ENCODE results near the gene UXT.
"Not testable (repeated sequence)": the region's sequence is repeated elsewhere in the genome, so short reads cannot be mapped to it uniquely, and the experiment has no call there.

Gene UXT, protein sequence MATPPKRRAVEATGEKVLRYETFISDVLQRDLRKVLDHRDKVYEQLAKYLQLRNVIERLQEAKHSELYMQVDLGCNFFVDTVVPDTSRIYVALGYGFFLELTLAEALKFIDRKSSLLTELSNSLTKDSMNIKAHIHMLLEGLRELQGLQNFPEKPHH

GRCh38 chrX:47658684-47659420, at the start of gene UXT:
Gene UXT, minus strand, starts transcription at chrX:47659180. Its CDS starts 253 bp downstream, at chrX:47658927.
- peak; percentile 91 for DNase-seq

GRCh38 chrX:47707031-47707780, 48.2 kb upstream of the UXT start:
- no peak for DNase-seq

GRCh38 chrX:47706575-47706974, 47.6 kb upstream of the UXT start:
- DNase-seq = peak; percentile 18

DNA sequence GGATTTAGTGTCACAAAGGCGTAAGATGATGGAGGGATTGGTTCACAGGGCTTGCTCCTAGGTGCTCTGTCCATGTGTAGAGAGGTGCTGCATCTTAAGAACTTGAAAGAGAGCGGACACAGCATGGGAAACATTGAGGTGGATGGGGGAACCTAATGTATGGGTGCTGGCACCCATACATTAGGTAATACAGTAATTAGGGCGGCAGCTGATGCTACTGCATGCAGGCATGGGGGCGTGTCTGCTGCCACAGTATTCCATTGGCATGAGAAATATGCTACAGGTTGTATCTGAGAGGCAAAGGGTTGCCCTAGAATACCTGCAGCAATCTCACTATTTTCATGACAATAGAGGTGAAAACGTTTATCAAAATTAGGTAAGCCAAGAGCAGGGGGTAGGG, 45.8 kb upstream of the UXT start:
- no peak for DNase-seq

DNA sequence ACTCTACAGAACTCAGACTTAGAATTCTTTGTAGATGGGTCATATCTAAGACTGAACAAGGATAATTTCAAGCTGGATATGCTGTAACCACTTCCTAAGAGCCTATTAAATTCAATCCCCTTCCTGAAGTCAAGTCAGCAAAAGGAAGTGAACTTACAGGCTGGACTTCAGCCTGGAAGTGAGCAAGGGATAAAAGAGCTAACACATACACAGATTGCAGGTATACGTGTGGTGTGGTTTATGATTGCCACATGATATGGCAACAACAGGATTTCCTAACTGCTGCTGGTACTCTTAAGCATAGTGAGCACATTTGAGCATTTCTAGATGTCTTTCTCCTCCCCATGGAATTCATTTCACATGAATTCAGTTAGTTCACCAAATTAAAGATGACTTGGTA, 38.2 kb upstream of the UXT start:
- peak; percentile 5 for DNase-seq

GRCh38 chrX:47690175-47690574, 31.2 kb upstream of the UXT start:
- peak; percentile 21 for DNase-seq

DNA sequence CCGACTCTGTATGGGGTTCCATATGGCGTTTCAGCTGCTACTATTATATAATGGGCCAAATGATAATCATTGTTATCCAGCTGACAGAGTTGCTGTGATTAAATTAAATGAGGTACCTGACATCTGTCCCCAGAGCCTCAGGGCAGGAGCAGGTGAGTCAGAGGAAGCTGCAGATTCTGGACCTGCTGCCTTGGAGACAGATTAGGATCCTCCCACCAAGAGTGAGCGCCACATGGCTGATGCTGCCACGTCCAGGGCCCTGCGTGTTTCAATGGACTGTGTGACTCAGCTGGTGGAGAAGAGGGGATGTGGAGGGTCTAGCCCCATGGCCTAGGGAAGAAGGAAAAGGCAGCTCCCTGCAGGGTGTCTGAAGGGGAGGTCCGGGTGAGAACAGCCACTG, 28.3 kb upstream of the UXT start:
- DNase-seq = no peak

DNA sequence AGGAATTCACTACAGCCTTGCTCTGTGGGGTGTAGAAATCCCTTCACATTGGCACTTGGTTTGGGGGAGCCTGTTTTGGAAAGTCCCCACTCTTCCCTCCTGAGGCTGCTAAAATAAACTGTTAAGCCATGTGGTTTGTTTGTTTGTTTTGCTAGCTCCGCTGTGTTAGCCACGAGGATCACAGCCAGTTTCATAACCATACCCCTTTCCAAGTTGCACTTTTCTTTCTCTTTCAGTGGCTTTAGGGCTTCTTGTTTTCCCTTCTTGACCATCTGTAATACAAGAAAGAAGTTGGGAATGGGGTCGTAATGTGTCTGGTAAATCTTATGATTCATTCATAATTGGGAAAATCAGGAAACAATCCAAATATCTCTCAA, 24.8 kb upstream of the UXT start:
- no peak for DNase-seq

DNA sequence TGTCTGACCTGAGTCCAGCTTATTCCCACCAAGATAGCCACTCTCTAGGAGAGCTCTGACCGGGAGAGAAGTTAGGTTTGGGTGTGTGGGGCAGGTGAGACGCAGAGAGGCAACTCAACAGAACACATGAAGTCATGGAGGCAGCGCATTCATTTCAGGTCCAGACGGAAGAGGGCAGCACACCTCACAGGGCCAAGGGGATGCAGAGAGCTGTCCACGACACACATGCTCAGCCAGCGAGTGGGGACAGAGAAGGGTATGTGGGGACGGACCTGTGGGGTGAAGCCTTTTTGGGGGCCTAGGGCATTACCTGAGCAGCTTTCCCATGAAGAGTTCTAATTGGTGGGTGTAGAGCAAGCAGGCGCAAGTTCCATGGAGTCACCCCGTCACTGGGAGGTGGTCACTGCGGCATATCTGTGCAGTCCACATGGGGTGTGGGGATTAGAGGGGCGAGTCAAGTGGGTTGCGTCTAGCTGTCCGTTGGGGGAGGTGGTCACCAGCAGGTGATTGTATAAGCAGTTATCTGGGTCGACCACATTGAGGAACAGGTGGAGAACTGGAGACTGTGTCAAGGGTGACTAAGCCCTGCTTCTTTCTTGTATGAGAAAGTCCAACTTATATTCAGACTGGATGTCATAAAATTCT, 24.3 kb upstream of the UXT start:
- DNase-seq = peak; percentile 10

GRCh38 chrX:47675959-47676859, 17.2 kb upstream of the UXT start:
- DNase-seq = not testable (repeated sequence)

DNA sequence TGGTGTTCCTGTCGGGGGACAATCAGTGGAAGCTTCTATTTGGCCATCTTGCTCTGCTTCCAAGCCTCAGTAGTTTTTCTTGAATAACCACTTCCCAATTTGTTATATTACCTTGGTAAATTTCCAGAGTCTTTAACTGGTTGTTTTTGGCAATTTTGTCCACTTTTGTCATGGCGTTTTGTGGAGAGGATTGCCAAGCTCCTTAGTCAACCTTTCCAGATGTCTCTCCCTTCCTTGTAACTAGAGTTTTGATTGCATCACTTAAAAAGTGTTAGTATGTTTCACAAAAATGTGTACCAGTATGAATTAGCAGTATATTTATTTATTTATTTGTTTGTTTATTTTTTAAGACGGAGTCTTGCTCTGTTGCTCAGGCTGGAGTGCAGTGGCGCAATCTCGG, 15.8 kb upstream of the UXT start:
- peak; percentile 14 for DNase-seq

DNA sequence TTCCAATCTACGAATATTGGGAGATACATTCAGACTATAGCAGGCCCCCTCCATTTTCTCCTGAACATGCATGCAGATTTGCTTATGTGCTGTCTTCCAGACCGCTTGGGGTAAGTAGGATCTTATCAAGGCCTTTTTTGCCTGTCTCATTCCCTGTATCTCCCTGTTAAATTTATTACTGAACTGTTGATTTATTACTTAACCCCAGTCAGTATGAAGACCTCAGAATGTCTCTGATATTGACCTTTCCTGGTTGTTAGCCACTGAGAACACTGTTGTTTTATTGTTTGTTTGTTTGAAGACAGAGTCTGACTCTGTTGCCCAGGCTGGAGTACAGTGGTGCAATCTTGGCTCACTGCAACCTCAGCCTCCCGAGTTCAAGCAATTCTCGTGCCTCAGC, 6.8 kb upstream of the UXT start:
- not testable (repeated sequence) for DNase-seq

GRCh38 chrX:47664737-47665136, 5.8 kb upstream of the UXT start:
- DNase-seq = no peak

DNA sequence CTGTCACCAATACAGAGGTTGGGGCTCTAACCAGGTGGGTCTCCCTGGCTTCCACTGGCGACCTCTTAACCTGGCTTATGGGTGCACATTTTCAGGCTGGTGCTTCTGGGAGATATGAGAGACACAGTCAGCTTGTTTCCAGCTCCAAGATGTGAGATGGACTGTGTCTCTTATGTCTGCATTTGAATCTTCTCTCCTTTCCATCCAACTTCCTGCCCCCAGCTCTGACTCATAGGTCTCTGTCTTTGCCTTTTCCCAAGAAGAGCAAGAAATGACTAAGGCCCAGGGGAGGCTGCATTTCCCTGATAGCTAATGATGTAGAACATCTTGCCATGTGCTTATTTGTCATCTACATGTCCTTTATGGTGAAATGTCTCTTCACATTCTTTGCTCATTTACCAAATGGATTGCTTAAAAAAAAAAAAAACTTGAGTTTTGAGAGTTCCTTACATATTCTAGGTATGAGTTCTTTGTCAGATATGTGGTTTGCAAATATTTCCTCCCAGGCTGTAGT, 3.2 kb upstream of the UXT start:
- peak; percentile 92 for DNase-seq

- DNase-seq = no peak
Observed at GRCh38 chrX:47661539-47661938, 2.6 kb upstream of the UXT start.

GRCh38 chrX:47659421-47659726, 394 bp upstream of the UXT start:
- no peak for DNase-seq

- no peak for DNase-seq
Observed at GRCh38 chrX:47658301-47658683, 688 bp downstream of the UXT start.

DNA sequence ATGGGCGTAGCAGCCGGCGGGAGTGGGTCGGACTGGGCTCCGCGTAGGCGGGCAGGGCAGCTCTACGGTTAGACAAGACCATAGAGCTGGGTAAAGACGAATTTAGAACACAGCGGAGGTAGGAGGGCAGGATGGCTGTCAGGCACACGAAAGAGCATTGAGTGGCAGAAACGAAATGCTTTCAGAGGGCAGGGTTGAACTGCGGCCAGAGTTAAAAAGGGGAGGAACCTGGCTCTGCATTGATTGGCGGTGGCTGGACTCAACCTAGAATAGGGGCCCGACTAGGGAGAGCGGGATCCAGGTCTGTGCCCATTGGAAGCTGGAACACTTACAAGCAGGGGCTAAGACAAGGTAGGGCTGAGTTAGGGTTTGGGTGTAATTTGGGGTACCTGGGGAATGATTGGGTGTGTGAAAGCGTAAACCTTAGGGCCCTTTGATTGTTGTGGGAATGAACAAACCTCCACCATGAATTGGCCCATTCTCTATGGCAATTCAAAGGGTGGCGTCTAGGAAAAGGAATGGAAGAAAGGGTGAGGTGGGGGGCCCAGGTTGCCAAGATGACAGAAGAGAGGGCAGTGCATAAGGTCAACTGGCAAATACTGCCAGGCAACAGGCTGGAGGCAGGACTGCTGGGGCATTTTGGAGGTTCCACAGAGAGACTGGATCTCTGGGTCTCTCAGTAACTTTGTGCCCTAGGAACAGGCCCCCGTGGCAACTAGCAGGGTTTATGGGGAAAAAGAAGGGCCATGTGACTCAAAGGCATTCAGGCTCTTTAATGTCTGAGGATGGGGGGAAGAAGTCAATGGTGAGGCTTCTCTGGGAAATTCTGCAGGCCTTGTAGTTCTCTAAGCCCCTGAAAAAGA, 7.7 kb downstream of the UXT start:
- no peak for DNase-seq

GRCh38 chrX:47650164-47651042, 8.6 kb downstream of the UXT start, which contains the start of gene ELK1:
Gene ELK1, minus strand, starts transcription at chrX:47650563. Its CDS starts 9,122 bp downstream, at chrX:47641441.
- peak; percentile 96 for DNase-seq

DNA sequence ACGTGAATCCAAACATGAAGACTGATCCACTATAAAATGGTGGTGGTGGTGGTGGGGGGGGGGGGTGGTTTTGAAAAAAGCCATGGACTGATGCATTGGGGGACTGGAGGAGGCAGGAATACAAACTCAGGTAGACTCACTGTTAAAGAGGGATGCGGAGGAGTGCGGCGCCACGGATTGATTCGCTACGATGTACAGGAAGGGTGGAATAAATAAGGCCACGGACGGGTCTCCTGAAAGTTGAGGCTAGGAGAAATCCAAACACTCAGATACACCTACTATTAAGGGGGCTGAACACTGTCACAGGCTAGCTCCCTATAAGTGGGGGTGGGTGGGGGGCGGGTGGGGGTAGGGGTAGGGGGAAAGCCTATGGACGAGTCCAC, 9.2 kb downstream of the UXT start:
- DNase-seq = no peak
